ENCODE measurements around the gene INPP4A. TPM values are rescaled to one million over a fixed set of nuclear protein-coding genes. Genes with fewer than 3 reads are reported as not detected.

Gene INPP4A
- total RNA-seq, 4 donors from 2014 or later = 13.6 to 25.2 (median 17.2) TPM

DNA sequence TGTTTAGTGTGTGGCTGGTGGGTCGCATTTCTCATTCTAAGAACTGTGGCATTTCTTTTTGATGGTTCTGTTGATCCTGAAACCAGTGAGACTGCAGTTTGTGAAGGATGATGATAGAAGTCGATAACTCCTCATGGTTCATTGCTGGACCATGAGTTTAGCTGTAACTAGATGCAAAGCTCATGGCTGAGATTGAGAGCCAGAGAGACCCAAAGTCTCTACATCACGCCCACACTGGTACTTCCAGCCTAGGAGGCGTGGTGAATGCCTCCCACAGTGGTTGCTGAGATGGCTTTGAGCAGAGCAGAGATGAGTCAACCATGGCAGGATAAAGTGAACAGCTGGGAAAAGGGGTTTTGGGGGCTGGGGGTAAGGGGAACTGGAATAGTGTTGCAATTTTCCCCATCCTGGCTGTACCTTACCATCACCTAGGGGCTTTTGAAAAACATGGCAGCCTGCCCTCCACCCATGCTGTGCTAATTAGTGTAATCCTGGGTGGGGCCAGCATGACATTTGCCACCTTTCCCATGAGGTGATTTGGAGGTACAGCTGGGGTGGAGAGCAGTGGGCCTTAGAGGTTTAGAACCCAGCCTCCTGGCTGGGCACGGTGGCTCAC lies 24.1 kb downstream of the INPP4A start:
- no peaks in the 10 kb centered on the region for H3K36me3 ChIP-seq
- TF ChIP-seq, protein P1, sequence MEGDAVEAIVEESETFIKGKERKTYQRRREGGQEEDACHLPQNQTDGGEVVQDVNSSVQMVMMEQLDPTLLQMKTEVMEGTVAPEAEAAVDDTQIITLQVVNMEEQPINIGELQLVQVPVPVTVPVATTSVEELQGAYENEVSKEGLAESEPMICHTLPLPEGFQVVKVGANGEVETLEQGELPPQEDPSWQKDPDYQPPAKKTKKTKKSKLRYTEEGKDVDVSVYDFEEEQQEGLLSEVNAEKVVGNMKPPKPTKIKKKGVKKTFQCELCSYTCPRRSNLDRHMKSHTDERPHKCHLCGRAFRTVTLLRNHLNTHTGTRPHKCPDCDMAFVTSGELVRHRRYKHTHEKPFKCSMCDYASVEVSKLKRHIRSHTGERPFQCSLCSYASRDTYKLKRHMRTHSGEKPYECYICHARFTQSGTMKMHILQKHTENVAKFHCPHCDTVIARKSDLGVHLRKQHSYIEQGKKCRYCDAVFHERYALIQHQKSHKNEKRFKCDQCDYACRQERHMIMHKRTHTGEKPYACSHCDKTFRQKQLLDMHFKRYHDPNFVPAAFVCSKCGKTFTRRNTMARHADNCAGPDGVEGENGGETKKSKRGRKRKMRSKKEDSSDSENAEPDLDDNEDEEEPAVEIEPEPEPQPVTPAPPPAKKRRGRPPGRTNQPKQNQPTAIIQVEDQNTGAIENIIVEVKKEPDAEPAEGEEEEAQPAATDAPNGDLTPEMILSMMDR (IDR thresholded peaks at IDR 0.05) = no peak
- TF ChIP-seq POLR2AphosphoS5 (IDR thresholded peaks at IDR 0.05) = no peak
- TF ChIP-seq EP300 (IDR thresholded peaks at IDR 0.05) = no peak
- no peak for TF ChIP-seq POLR2A (IDR thresholded peaks at IDR 0.05)
- peaks cover 8% of the 10 kb centered on the region for H3K4me1 ChIP-seq
- H3K4me3 ChIP-seq = no peak overlapping the region
- no peak for DNase-seq (ENCODE audit: low spot score in 2 of 2)
- no peaks in the 10 kb centered on the region for H3K27me3 ChIP-seq
- H3K9me3 ChIP-seq = no peaks in the 10 kb centered on the region
- no peak overlapping the region for H3K27ac ChIP-seq
- WGBS = 78% methylated on average over 4 of the region's 5 CpGs

GRCh38 chr2:98469862-98470544 lies 25.3 kb downstream of the INPP4A start:
- Histone ChIP-seq H3K4me1 (peaks cover 8% of the 10 kb centered on the region), H3K36me3 (no peaks in the 10 kb centered on the region), H3K9me3 (no peaks in the 10 kb centered on the region), H3K27me3 (no peaks in the 10 kb centered on the region), H3K4me3 (no peak overlapping the region), H3K27ac (no peak overlapping the region)
- DNase-seq (ENCODE audit: low spot score in 2 of 2) = no peak
- 98% methylated on average over 5 of the region's 11 CpGs for WGBS
- TF ChIP-seq POLR2AphosphoS5 (IDR thresholded peaks at IDR 0.05) (no peak), EP300 (IDR thresholded peaks at IDR 0.05) (no peak)
- TF ChIP-seq, protein P1 (IDR thresholded peaks at IDR 0.05) = no peak

DNA sequence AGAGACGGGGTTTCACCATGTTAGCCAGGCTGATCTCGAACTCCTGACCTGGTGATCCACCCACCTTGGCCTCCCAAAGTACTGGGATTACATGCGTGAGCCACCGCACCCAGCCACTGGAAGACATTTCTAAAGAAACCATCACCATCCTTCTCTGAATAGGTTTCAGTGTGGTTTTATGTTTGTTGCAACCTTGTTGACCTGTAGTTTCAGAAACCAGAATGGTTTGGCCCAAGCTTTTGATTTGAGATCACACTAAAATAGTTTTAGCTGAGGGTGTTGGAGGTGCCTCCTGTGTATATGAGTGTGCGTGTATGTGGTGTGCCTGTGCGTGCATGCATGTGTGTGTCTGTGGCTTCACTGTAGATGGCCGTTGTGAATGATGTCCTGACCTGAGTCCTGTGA lies 26.2 kb downstream of the INPP4A start:
- 95% methylated on average over 7 of the region's 7 CpGs for WGBS
- no peak for DNase-seq (ENCODE audit: low spot score in 2 of 2)
- no peak overlapping the region for H3K27ac ChIP-seq
- H3K27me3 ChIP-seq = no peaks in the 10 kb centered on the region
- H3K4me1 ChIP-seq = peaks cover 8% of the 10 kb centered on the region
- H3K36me3 ChIP-seq = no peaks in the 10 kb centered on the region
- TF ChIP-seq POLR2A (IDR thresholded peaks at IDR 0.05) = no peak
- TF ChIP-seq, protein P1 (IDR thresholded peaks at IDR 0.05) = no peak
- TF ChIP-seq POLR2AphosphoS5 (IDR thresholded peaks at IDR 0.05) = no peak
- no peak for TF ChIP-seq EP300 (IDR thresholded peaks at IDR 0.05)
- no peak overlapping the region for H3K4me3 ChIP-seq
- no peaks in the 10 kb centered on the region for H3K9me3 ChIP-seq

GRCh38 chr2:98471402-98472131 lies 26.9 kb downstream of the INPP4A start:
- no peaks in the 10 kb centered on the region for H3K36me3 ChIP-seq
- TF ChIP-seq POLR2A (IDR thresholded peaks at IDR 0.05) (no peak), POLR2AphosphoS5 (IDR thresholded peaks at IDR 0.05) (no peak), EP300 (IDR thresholded peaks at IDR 0.05) (no peak)
- TF ChIP-seq, protein P1 (IDR thresholded peaks at IDR 0.05) = no peak
- H3K4me1 ChIP-seq = peaks cover 8% of the 10 kb centered on the region
- WGBS = 86% methylated on average over 6 of the region's 10 CpGs
- H3K27ac ChIP-seq = no peak overlapping the region
- no peak for DNase-seq (ENCODE audit: low spot score in 2 of 2)
- H3K27me3 ChIP-seq = no peaks in the 10 kb centered on the region
- no peak overlapping the region for H3K4me3 ChIP-seq
- no peaks in the 10 kb centered on the region for H3K9me3 ChIP-seq

DNA sequence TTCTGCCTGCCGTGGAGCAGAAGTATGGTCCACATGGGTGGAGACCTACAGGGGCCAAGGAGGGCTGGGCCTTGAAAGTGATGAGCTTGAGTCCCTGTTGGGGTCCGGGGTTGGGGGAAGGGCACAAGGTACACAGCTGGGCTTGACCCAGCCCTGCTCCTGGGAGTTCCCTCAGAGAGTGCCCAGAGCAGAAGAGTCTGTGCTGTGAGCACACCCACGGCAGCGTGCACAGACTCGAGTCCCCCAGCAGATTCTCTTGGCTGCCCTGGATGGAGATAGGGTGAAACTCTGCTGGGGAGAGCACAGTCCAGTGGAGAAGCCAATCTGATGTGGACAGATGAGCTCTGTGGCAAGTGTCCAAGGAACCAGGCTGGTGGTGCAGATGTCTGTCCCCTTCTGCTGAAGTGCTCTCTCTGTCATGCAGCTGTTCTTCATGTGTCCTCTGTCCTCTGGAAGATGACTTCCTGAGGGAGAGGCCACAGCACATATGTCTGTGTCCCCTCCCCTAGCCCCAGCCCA lies 27.5 kb downstream of the INPP4A start:
- Histone ChIP-seq H3K9me3 (no peaks in the 10 kb centered on the region), H3K27me3 (no peaks in the 10 kb centered on the region), H3K4me1 (peaks cover 8% of the 10 kb centered on the region), H3K4me3 (no peak overlapping the region), H3K27ac (no peak overlapping the region), H3K36me3 (no peaks in the 10 kb centered on the region)
- TF ChIP-seq, protein P1 (IDR thresholded peaks at IDR 0.05) = no peak
- no peak for DNase-seq (ENCODE audit: low spot score in 2 of 2)
- 72% methylated on average over 5 of the region's 5 CpGs for WGBS
